Astrocyte (in vitro differentiated cells and primary cell): ENCODE data around the gene MLPH. TPM values are rescaled to one million over a fixed set of nuclear protein-coding genes. Genes with fewer than 3 reads are reported as not detected.

Experiments
- DNase-seq: peaks from one replicate; pipeline ENCODE4 v3.0.0-alpha.2; 2010; ENCODE audit warnings: low read depth
- FAIRE-seq: peaks from 2 replicates; lab custom pipeline; 2011; peaks lifted over from hg19 to GRCh38; lab: Jason Lieb, UNC
- H2AFZ ChIP-seq: 2 replicates; pipeline ENCODE4 v1.6.0; 2012; ENCODE audit warnings: low read depth, low read length, inconsistent platforms
- H3K27ac ChIP-seq: 2 replicates; pipeline ENCODE4 v1.5.1; 2011; ENCODE audit warnings: low read depth, low read length, inconsistent platforms
- H3K27me3 ChIP-seq: 2 replicates; pipeline ENCODE4 v1.6.0; 2011; ENCODE audit warnings: low read length, inconsistent platforms; ENCODE audit not compliant: insufficient read depth
- H3K36me3 ChIP-seq: 2 replicates; pipeline ENCODE4 v1.5.1; 2011; ENCODE audit warnings: low read length, inconsistent platforms; ENCODE audit not compliant: insufficient read depth
- H3K4me1 ChIP-seq: 2 replicates; pipeline ENCODE4 v1.5.1; 2011; ENCODE audit warnings: low read length, inconsistent platforms; ENCODE audit not compliant: insufficient read depth
- H3K4me2 ChIP-seq: 2 replicates; pipeline ENCODE4 v1.6.0; 2012; ENCODE audit warnings: low read length, inconsistent platforms
- H3K4me3 ChIP-seq: 2 replicates; pipeline ENCODE4 v1.5.1; 2011; ENCODE audit warnings: low read depth, mild to moderate bottlenecking, low read length, inconsistent platforms; ENCODE audit not compliant: insufficient read depth
- H3K79me2 ChIP-seq: 2 replicates; pipeline ENCODE4 v1.6.0; 2012; ENCODE audit warnings: mild to moderate bottlenecking, low read length, inconsistent platforms; ENCODE audit not compliant: insufficient read depth
- H3K9ac ChIP-seq: 2 replicates; pipeline ENCODE4 v1.6.0; 2012; ENCODE audit warnings: mild to moderate bottlenecking, low read length, inconsistent platforms
- H3K9me3 ChIP-seq: 2 replicates; pipeline ENCODE4 v1.5.1; 2012; ENCODE audit warnings: low read depth, mild to moderate bottlenecking, low read length, inconsistent platforms; ENCODE audit not compliant: insufficient read depth
- H4K20me1 ChIP-seq: 2 replicates; pipeline ENCODE4 v1.6.0; 2012; ENCODE audit warnings: low read length, inconsistent platforms; ENCODE audit not compliant: insufficient read depth
- H3K27ac Mint-ChIP-seq: one replicate; pipeline ENCODE4 v1.8.0; 2021; ENCODE audit warnings: mild to moderate bottlenecking, mixed read lengths; ENCODE audit not compliant: unreplicated experiment
- H3K27me3 Mint-ChIP-seq: one replicate; pipeline ENCODE4 v1.8.0; 2021; ENCODE audit warnings: low read depth, mixed read lengths; ENCODE audit not compliant: unreplicated experiment
- H3K36me3 Mint-ChIP-seq: one replicate; pipeline ENCODE4 v1.8.0; 2021; ENCODE audit warnings: low read depth, mixed read lengths; ENCODE audit not compliant: unreplicated experiment
- H3K4me1 Mint-ChIP-seq: one replicate; pipeline ENCODE4 v1.8.0; 2021; ENCODE audit warnings: low read depth, mixed read lengths; ENCODE audit not compliant: unreplicated experiment
- H3K4me3 Mint-ChIP-seq: one replicate; pipeline ENCODE4 v1.8.0; 2021; ENCODE audit warnings: mild to moderate bottlenecking, moderate library complexity, mixed read lengths; ENCODE audit not compliant: unreplicated experiment
- H3K9me3 Mint-ChIP-seq: one replicate; pipeline ENCODE4 v1.8.0; 2021; ENCODE audit warnings: mild to moderate bottlenecking, mixed read lengths; ENCODE audit not compliant: unreplicated experiment
- EZH2 ChIP-seq: IDR thresholded peaks from 2 replicates; pipeline ENCODE4 v1.6.1; 2012; ENCODE audit warnings: mild to moderate bottlenecking, low read length, inconsistent platforms; ENCODE audit not compliant: insufficient read depth
- total RNA-seq: library from RNA; stranded (reverse); gene quantifications from 2 replicates; pipeline ENCODE4 v1.2.1, GENCODE V29; 2021
- TF ChIP-seq, protein P1 (sequence below): IDR thresholded peaks from 2 replicates; pipeline ENCODE4 v1.5.1; 2011; ENCODE audit warnings: low read depth, mild to moderate bottlenecking, inconsistent platforms, low read length, moderate library complexity; ENCODE audit not compliant: insufficient read depth

MLPH gene
- total RNA-seq, 1 donor from 2014 or later = 14.2 TPM

DNA sequence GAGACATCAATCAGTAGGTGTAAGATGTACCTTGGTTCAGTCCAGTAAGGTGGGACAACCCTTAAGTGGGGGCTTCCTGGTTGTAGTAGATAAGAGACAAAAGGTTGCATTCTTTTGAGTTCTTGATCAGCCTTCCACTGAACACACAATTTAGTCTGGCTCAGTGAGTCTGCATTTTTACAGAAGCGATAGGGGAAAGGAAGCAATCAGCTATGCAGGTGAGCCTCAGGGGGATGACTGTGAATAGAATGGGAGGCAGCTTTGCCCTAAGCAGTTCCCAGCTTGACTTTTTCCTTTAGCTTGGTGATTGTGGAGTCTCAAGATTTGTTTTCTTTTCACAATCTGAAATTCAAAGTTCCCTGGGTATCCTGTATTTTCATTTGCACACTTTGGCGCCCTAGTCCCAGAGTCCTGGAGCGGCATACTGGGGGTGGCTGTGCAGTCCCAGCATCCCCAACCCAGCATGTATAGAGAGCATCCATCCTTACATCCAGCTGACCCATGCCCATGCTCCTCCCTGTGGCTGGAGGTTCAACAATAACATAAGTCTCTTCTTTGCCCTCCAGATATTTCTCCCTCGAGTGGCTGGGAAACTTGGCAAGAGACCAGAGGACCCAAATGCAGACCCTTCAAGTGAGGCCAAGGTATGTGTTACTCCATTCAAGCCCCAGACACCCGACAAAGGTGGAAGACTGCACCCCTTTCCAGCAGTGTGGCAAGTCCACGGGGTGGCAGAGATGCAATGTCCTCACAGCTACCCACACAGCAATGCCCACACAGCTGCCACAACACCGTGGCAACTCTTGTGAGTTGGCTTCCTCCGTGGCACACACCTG lies 59.2 kb downstream of the MLPH start:
- H3K4me1 Mint-ChIP-seq = no peaks in the 10 kb centered on the region
- no peak overlapping the region for H3K27ac Mint-ChIP-seq
- Histone ChIP-seq H3K27me3 (no peaks in the 10 kb centered on the region), H3K4me1 (no peaks in the 10 kb centered on the region), H2AFZ (no peak overlapping the region), H3K9me3 (no peaks in the 10 kb centered on the region), H3K36me3 (peaks cover 35% of the 10 kb centered on the region), H4K20me1 (no peaks in the 10 kb centered on the region), H3K4me2 (no peak overlapping the region), H3K79me2 (no peaks in the 10 kb centered on the region), H3K4me3 (no peak overlapping the region), H3K9ac (no peak overlapping the region), H3K27ac (no peak overlapping the region)
- DNase-seq (no peak), FAIRE-seq (no peak)
- peaks cover 20% of the 10 kb centered on the region for H3K36me3 Mint-ChIP-seq
- H3K4me3 Mint-ChIP-seq = peak overlapping the region; percentile 31
- TF ChIP-seq EZH2 = no peak
- TF ChIP-seq, protein P1, sequence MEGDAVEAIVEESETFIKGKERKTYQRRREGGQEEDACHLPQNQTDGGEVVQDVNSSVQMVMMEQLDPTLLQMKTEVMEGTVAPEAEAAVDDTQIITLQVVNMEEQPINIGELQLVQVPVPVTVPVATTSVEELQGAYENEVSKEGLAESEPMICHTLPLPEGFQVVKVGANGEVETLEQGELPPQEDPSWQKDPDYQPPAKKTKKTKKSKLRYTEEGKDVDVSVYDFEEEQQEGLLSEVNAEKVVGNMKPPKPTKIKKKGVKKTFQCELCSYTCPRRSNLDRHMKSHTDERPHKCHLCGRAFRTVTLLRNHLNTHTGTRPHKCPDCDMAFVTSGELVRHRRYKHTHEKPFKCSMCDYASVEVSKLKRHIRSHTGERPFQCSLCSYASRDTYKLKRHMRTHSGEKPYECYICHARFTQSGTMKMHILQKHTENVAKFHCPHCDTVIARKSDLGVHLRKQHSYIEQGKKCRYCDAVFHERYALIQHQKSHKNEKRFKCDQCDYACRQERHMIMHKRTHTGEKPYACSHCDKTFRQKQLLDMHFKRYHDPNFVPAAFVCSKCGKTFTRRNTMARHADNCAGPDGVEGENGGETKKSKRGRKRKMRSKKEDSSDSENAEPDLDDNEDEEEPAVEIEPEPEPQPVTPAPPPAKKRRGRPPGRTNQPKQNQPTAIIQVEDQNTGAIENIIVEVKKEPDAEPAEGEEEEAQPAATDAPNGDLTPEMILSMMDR = no peak
- H3K27me3 Mint-ChIP-seq = peaks cover 13% of the 10 kb centered on the region
- H3K9me3 Mint-ChIP-seq = peaks cover 2% of the 10 kb centered on the region

DNA sequence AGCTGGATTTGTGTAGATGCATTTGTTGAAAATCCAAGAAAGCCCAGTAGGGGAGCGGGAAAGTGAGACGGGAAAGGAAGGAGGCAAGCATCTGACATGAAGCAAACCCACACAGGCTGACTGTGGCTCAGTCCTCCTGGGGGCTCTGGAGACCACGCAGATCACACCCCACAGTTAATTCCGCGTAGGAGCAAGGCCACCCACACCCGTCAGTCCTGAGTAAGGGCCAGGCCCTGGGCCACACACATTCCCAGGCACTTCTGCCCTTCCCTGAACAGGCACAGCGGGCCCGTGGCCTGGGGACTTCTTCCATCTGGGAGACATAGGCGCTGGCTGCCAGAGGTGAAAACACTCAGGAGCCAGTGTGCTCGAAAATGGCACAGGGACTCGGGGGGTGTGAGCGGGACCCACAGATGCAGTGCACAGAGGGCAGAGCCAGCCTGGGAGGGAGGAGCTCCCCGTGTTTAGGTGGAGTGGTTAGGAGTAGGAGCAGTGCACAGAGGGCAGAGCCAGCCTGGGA lies 59.9 kb downstream of the MLPH start:
- FAIRE-seq = no peak

More for the DNA sequence above, 59.9 kb downstream of the MLPH start:
- no peaks in the 10 kb centered on the region for H3K9me3 ChIP-seq
- no peaks in the 10 kb centered on the region for H4K20me1 ChIP-seq
- Mint-ChIP-seq H3K27me3 (peaks cover 13% of the 10 kb centered on the region), H3K4me3 (peak overlapping the region; percentile 31), H3K36me3 (peaks cover 18% of the 10 kb centered on the region), H3K9me3 (peaks cover 2% of the 10 kb centered on the region), H3K4me1 (no peaks in the 10 kb centered on the region), H3K27ac (no peak overlapping the region)
- TF ChIP-seq EZH2 = no peak
- TF ChIP-seq, protein P1 = no peak
- no peaks in the 10 kb centered on the region for H3K27me3 ChIP-seq
- H3K79me2 ChIP-seq = no peaks in the 10 kb centered on the region
- H3K4me1 ChIP-seq = no peaks in the 10 kb centered on the region
- no peak overlapping the region for H2AFZ ChIP-seq
- no peak for DNase-seq
- no peak overlapping the region for H3K4me2 ChIP-seq
- H3K9ac ChIP-seq = no peak overlapping the region
- H3K4me3 ChIP-seq = no peak overlapping the region
- peaks cover 39% of the 10 kb centered on the region for H3K36me3 ChIP-seq
- no peak overlapping the region for H3K27ac ChIP-seq
